GM18861 (cell line): Measurements from ENCODE around the gene LEKR1.
A peak's percentile ranks its signal among the peaks of the same experiment; 100 is the strongest.

Source experiments
- ATAC-seq: cut with Tn5 transposase; IDR thresholded peaks from one replicate; pipeline ENCODE4 v1.9.1; 2021; ENCODE audit not compliant: unreplicated experiment

Gene LEKR1

DNA sequence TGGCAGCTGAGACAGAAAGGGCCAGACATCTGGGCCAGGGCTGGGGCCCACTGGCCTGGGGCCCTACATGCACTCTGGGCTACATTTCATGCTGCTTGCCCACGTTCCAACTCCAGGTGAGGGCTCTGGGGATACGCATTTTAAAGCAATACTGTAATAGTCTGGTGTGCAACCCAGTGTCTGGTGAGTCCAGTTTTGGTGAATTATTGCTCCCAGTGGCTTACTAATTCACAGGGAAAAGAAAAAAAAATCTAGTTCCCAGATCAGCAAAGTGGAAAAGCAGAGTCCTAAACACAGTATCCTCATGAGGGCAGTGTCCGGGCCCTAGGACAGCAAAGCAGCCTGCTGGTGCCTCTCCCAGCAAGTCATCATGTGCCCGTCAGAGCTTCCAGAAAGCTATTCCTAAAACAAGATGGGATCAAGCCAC lies 251.4 kb downstream of the LEKR1 start:
- ATAC-seq, result no peak

DNA sequence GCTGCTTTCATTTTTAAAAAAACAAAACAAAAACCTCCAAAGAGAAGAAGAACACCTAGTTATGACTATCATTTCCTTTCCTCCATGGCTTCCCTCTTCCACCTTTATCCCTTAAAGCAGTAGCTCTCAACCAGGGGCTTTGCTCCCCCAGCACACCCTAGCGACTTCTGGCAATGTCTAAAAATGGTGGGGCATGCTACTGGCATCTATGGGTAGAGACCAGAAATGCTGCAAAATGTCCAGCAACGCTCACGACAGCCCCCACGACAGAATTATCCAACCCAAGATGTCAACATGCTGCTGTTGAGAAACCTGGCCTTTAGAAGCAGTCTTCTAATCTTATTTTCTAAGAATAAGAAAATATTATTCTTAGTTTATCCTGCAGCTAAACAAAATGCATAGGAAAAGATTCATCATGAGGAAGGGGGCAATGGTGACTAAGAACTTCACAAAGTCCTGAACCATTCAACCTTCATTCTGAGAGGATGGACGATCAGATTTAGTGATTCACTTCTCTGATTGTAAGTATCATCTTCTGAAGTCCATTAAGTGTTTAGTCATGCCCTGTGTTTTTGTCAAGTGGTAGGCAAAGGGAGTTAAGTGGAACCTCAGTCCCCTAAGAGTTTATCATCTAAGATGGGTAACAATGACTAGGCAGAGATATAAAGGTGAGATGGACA lies 252.1 kb downstream of the LEKR1 start:
- no peak for ATAC-seq

DNA sequence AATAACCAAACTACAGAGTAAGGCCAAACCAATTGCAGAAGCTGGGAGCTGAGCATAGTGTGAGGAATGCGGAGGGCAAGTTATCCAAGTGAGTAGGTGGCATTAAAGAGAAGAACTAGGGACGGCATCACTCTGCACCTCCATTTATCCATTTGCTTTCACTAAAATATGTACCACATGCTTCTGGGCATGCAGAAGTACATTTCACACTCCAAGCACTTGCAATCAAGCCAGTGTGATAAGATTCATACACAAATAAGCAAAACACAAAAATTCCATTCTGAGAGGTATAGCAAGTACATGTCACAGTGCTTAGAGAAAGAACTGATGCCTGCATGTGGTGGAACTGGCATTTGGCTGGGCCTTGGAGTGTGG lies 252.6 kb downstream of the LEKR1 start:
- no peak for ATAC-seq

DNA sequence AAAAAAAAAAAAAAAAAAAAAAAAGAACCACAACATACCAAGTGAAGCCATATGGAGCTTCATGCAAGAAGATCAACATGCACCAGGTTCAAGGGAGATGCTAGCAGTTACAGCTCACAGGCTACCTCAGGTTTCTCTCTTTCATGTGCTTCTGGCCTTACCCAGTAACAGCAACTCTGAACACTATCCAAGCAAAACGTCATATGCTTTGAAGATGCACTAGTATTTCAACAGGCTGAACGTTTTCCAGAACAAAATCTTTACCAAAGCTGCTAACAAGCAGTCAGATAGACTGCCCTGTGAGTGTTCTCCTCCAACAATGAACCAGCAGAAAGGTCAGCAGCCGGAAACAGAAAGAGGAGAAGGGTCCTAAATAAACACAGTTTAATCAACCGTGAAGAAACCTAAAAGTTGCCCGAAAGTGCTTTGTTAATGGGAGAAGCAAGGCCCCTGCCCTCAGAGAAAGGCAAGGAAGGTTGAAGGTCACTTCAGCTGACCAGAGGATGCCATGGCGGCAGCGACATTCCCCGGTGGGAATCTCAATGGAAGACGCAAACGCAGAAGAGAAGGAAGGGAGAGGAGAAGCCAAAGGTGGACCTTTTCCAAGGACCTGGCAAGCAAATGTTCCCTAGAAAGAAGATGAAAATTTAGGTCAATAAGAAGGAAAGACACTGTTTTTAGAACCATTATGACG lies 253.7 kb downstream of the LEKR1 start:
- no peak for ATAC-seq

DNA sequence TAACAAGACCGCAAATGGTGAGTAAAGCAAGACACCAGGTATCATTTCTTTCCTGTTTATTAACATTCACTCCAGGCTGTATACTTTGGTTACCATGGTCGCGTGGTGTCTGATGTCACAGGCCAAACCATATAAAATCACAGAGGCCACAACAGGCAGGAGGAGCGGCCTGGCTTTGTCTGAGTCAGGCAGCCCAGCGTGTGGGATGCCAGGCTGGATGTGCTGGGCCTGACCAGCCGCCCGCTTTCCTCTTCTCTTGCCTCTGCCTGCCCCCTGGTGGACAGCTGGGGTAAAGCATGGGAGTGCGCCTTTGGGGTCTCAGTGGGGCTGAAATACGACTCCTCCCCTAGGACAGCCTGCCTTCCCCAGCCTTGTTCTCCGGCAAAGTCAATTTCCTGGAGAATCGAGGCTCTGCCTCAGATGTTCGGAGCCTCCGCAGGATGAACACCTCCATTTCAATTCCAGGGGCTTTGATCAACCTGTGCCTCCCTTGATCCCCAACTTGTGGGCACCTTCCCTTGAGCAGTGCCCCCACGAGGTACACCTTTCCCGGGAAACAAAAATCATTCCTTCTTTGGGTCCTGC lies 255.6 kb downstream of the LEKR1 start:
- peak; percentile 57 for ATAC-seq

DNA sequence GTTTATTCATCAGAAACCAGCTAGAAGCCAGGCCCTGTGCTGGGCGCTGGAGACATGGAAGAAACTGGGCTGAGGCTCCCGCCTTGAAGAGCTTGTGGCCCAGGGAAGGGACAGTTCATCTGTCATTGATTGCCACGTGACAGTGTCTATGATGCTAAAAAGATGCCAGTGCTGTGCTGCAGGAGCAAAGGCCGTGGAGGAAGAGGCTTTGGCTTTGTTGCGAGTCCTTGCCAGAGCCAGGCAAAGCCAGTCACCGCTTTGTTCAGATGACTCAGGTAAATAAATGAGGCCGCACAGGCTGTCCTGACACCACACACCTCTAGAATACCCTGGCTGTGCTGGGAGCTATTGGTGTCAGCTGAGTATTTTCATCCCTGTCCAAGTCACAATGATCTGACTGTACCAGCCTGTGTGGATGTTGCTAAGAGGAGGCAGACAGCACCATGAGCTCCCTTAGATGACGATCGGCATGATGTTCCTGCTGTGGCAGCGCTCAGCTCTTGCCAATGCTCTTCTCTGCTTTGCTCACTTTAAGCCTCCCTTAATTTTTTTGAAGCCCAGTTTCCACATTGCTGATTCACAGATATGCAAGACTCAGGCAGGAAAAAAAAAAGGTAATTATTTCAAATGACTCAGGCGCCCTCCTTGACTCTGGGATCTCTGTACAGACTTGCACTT lies 256.3 kb downstream of the LEKR1 start:
- ATAC-seq, result no peak

DNA sequence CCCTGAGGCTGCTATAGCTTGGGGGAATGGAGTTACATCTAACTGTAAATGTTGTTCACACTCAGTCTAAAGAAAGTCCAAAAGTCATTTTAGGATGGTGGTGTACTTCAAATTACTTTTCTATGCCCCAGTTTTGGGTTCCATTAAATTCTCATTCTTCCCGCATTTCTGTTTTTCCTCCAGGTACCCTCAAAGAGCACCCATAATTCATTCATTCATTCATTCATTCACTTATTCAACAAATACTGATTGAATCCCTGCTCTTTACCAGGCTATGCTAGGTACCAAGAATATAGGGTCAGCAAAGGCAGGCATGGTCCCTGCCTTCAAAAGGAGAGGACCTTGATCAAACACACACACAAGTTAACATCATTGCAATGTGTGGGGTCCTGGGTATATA lies 257.7 kb downstream of the LEKR1 start:
- ATAC-seq, result no peak

DNA sequence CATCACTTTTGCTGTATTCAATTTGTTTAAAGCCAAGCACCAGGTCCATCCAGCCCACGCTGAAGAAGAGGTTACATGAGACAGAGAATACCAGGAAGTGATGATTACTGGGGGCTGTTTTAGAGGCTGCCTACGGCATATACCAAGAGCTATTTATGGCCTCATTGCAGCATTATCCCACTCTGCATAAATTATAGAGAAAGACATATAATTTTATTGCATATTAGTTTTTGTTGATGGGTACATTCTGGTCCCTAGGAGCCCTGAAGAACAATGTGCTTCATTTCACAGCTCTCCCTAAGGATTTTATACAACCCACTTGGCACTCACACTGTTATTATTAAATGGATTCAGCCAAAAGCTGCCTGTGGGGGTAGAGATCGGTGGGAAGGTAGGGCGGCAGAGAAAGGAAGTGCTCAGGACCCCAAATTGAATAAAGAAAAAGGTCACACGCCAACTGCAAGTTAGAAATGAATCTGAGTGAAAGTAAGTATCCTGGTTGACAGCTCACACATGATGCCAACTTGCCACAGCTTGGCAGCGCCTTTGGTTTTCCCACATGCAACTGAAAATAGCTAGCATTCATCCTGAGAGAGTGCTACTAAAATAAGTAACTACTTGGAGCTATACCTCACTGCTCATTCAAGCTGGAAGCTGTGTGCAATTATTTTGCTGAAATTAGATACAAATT lies 260.1 kb downstream of the LEKR1 start:
- ATAC-seq, result no peak

DNA sequence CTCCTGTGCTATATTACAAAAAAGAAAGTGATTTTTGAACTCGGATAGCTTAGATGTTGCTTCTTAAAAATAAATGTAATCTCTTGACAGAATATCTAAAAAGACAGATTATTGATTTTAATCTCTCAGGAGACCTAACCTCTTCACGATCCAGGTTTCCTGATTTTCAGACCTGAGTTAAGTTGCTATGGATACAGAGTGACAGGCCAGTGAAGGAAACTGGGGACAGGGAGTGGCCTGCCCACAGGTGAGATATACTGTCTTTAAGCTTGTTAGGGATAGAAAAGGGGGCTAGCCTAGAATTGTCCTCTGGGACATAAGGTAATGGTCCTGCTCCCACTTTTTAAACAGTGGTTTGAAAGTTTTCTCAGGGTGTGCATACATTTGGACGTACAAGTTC lies 260.6 kb downstream of the LEKR1 start:
- ATAC-seq, result no peak

DNA sequence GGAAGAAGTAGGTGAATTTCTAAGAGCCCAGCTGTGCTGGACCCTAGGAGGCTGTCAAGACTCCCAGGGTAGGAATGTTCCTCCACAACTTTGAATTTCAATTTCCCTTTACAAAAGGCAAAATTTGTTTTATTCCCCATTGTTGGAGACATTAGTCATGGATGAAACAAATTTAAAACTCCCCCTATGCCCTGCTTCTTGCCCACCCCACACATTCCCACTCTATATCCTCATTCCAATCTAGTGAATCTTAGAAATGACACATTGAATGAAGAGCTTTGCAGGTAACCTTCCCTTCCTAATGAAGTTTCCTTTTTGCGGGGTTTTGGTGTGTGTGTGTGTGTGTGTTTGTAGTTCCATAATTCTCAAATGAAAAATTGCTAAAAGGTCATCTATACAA lies 261.2 kb downstream of the LEKR1 start:
- ATAC-seq, result no peak

DNA sequence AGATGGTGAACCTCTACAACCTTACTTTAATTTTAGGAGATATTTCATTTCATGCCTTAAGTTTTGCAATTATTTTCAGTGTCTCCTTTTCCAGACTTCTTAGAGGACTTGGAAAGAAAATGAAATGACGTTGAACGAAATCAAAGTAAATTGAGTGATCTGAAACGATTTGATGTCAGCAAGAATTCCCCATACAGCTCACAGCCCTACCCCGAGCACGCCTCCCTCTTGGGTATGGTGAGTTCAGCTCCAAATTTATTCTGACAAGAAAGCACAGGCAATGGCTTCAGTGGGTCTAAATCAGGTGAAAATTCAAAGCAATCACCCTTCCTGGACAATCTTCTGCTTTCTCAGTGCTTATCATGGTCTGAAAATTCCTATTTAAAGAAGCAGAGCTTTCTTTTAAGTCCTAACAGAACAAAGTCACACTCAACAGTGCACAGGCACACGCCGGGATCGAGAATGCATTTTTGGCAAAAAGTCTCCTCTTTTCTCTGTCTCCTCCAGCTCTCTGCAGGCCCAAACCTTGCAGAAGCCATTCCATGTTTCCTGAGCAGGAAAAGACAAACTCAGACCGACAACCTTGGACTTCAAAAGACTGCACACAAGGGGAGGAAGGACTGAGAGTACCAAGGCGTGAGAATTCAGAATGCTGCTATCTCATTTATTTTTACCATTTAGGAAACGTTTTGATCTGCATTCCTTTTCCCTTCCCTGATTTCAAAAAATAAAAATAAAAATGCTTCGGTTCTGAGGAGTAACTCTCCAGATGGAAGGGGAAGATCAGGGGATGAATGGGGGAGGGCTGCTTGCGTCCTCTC lies 261.8 kb downstream of the LEKR1 start:
- ATAC-seq, result no peak

DNA sequence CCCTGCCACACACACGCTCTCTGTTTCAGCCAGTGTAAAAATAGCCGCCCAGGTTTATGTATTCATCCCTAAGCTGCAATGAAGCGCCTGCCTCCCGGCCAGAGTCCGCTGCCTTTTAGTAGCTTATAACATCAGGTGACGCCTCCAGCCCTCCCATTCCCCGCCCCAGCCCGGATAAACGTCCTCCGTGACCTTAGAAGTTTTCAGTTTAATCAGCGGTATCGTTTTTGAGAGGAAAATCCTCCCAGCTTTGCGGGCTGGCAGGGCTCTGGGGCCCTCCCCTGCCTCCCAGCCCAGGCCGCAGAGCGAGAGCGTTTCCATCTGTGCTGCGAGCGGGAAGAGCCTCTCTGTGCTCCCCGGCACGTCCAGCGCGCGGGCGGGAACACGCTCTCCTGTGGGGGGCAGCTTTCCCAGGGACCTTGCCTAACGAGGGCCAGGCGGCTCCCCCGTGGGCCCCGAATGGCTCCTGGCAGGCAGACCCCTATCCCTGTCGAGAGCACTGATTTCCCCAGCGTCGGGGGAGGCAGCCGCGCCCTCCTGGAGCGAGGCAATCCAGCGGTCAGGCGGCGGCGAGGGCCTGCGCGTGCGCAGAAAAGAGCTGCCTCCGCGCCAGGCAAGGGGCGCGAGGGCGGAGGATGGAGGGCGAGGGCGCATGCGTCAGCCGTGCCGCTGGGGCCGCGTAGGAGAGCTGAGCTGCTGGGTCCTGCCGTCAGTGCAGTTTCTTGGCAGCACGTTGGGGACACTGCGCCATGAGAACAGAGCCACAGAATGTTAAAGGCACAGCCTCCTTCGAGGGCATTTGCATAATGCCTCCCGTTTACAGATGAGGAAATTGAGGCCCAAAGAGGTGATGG lies 262.7 kb downstream of the LEKR1 start:
- ATAC-seq, result peak; percentile 53

DNA sequence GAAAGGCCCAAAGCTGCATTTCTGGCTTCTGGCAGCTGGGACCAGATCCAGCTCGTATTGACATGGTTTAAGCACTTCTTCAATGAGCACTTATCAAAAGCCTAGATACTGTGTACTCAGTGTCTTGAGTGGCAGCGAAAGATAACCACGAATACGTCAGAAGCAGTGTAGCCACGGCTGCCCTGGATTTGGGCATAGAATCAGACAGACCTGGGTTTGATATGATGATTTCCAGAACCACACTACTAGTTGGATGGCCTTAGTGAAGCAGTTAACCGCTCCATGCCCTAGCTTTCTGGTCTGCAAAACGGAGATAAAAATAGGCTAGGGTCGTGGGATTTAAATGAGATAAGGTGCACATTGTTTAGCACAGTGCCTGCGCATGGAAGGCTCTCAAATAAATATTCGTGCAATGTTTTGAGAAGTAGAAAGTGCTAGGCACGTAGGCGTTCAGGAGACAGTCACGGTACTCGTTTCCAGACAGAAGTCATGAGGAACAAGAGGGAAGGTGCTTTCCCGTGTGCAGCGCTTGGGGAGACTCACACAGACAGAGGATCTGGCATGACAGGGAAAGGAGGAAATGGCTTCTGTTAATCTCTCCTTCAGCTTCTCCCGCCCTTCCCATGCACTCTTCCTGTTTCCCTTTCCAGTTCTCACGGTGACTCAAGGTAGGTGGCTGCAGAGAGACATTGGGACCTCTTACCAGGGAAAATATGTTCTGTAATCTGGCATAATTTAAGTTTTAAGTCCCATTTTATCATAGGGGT lies 263.5 kb downstream of the LEKR1 start:
- ATAC-seq, result peak; percentile 18

DNA sequence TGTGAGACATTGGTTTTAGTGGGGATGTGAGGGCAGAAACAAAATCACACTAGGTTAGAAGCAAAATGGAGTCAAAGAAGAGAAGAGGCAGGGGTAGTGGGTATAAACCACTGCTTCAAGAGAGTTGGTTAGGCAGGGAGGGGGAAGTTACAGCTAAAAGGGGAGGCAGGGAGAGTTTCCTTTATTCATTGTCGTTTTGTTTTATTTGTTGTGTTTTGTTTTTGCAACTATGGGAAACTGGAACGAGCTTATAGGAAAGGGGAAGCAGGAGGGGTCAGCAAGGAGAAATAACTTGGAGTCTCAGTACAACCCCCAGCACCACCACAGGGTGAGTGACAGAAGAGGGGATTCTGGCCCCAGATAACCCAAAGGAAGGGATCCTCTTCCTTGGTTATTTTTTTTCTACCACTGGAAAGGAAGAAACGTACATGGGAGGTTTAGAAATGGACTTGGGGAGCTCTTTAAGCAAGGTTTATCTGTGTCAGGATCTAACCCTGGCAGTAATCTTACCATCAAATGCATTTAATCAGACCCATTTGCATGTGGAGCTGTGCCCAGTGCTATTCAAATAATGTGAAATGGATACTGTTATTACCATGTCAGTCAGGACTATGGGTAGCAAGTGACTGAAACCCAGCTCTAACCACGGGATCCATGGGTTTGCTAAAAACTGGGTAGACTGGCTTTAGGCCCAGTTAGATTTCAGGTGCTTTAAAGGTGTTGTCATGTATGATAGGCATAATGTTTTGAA lies 265.1 kb downstream of the LEKR1 start:
- ATAC-seq, result no peak

DNA sequence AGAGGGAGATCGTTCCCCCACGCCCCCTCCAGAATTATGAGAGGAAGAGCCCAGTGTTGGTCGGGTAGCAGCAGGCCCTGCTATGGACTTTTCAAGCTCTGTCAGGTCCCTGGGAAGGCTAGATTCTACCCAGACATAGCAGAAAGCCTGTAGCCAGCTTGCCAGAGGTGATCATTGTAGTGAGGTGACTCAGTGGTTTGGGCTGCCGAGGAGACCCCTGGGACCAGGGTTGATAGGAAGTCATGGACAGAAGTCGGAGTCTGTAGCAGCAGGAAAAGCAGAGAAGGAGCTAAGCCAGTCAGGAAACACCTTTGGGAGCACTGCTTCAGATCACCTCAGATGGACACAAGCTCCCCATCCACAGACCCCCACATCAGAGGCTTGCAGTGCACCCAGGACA lies 266.1 kb downstream of the LEKR1 start:
- no peak for ATAC-seq

DNA sequence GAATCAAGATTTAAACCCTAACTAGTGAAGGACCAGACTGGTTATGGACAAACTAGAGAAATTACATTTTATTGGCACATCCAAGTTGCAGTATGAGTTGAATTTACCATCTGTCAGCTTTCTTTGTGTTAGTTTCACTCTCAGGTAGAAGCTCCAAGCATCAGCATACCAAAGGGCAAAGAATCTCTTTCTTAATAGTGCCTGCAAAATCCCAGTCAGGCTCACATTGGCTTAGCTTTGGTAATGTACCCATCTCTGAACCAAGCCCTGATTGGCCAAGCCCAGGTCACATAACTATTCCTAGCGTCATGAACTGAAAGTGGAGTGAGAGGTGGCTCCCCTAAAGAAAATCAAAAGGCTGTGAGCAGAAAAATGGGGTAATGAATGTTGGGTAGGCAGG lies 266.9 kb downstream of the LEKR1 start:
- ATAC-seq, result peak; percentile 21

DNA sequence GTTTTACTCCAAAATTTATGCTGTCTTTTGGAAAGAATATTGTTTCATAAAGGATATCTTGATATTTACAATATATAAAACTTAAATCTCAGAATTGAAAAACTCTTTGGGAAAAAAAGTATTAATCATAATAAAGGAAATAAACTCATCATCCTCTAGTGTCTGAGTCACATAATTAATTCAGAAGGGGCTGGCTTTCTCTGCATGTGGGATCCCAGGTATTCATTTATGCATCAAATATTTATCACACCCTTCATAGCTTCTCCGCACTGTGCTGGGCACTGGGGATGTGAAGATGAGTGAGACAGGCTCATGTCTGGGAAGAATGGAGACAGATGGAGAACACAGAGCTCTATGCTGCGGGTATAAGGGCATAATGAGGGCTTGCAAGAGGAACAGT lies 268.1 kb downstream of the LEKR1 start:
- no peak for ATAC-seq
